Activated gamma-delta T cell treated with anti-CD3 and anti-CD28 coated beads, Interleukin-2, amount 50 U/mL, for 16 hours (primary cell): Measurements from ENCODE around the gene HOMER2.
A peak's percentile ranks its signal among the peaks of the same experiment; 100 is the strongest.
"Not testable (repeated sequence)": the region's sequence is repeated elsewhere in the genome, so short reads cannot be mapped to it uniquely, and the experiment has no call there.

Source experiments
- DNase-seq: peaks from one replicate; pipeline ENCODE4 v3.0.0-alpha.2; 2020; ENCODE audit warnings: low read depth

The HOMER2 gene

GRCh38 chr15:82831894-82832600, 120.5 kb downstream of the HOMER2 start:
- DNase-seq: no peak

- DNase-seq: no peak
These were observed 121.9 kb downstream of the HOMER2 start for GRCh38 chr15:82830427-82831173.

- no peak for DNase-seq
These were observed 123.3 kb downstream of the HOMER2 start for GRCh38 chr15:82829234-82829633.

GRCh38 chr15:82828075-82828474, 124.4 kb downstream of the HOMER2 start:
- no peak for DNase-seq

GRCh38 chr15:82823049-82823448, 129.5 kb downstream of the HOMER2 start:
- no peak for DNase-seq

- not testable (repeated sequence) for DNase-seq
These were observed 130.7 kb downstream of the HOMER2 start for GRCh38 chr15:82821851-82822250.

GRCh38 chr15:82821396-82821795, 131.1 kb downstream of the HOMER2 start:
- not testable (repeated sequence) for DNase-seq

GRCh38 chr15:82820128-82820527, 132.4 kb downstream of the HOMER2 start:
- no peak for DNase-seq

- no peak for DNase-seq
These were observed 139.5 kb downstream of the HOMER2 start for GRCh38 chr15:82812994-82813393.

GRCh38 chr15:82810890-82811426, 141.6 kb downstream of the HOMER2 start:
- DNase-seq: peak; percentile 19

GRCh38 chr15:82810061-82810889, 142.2 kb downstream of the HOMER2 start:
- DNase-seq: peak; percentile 6

- peak; percentile 92 for DNase-seq
These were observed 143.0 kb downstream of the HOMER2 start, which contains the start of gene WHAMM for GRCh38 chr15:82809308-82810060. Gene WHAMM, plus strand, starts transcription at chr15:82809628. Its CDS starts 99 bp downstream, at chr15:82809727.

- no peak for DNase-seq
These were observed 143.9 kb downstream of the HOMER2 start for GRCh38 chr15:82808634-82809041.

- no peak for DNase-seq
These were observed 144.4 kb downstream of the HOMER2 start for GRCh38 chr15:82807920-82808633.

- no peak for DNase-seq
These were observed 146.5 kb downstream of the HOMER2 start, which contains the start of gene FSD2 for GRCh38 chr15:82805994-82806406. Gene FSD2, minus strand, starts transcription at chr15:82806069. Its CDS starts 18,679 bp downstream, at chr15:82787390.

GRCh38 chr15:82804575-82804949, 148.0 kb downstream of the HOMER2 start:
- DNase-seq: no peak

- no peak for DNase-seq
These were observed 148.5 kb downstream of the HOMER2 start for GRCh38 chr15:82803793-82804574.

- DNase-seq: no peak
These were observed 150.0 kb downstream of the HOMER2 start for GRCh38 chr15:82802497-82802896.

- DNase-seq: no peak
These were observed 153.2 kb downstream of the HOMER2 start for GRCh38 chr15:82799183-82799841.
